GM21526 (cell line): ENCODE results near the gene EPG5.
A peak's percentile ranks its signal among the peaks of the same experiment; 100 is the strongest.

Experiments used
- ATAC-seq: cut with Tn5 transposase; IDR thresholded peaks from one replicate; pipeline ENCODE4 v1.9.1; 2021; ENCODE audit warnings: moderate library complexity; ENCODE audit not compliant: unreplicated experiment, low FRiP score

The EPG5 gene

DNA sequence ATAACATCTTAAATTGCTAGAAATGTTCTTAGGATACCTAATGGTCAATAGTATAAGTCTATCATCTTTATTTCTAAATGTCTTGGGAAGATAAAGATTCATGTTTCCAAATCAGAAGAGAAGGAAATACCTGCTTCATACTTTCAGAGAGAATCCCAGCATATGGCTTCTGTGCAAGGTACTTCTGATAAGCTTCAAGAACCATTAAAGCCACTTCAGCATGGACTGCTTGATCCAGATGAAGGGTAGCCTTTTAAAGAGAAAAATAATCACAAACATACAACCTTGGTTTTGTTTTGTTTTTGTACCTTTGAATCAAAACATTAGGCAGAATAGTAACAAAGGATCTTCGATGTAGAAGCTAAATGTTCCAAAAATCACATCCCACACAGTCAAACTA, 44.0 kb downstream of the EPG5 start:
- ATAC-seq = no peak

DNA sequence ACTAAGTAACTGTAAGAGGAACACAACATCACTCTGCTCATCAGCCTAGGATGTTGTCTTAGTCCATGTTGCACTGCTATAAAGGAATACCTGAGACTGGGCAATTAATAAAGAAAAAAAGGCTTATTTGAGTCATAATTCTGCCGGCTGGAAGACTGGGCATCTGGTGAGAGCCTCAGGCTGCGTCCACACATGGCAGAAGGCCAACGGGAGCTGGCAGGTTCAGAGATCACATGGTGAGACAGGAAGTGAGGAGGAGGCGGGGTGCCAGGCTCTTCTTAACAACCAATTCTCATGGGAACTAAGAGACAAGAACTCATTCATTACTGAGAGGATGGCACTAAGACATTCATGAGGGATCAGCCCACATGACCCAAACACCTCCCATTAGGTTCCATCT, 46.8 kb downstream of the EPG5 start:
- no peak for ATAC-seq

DNA sequence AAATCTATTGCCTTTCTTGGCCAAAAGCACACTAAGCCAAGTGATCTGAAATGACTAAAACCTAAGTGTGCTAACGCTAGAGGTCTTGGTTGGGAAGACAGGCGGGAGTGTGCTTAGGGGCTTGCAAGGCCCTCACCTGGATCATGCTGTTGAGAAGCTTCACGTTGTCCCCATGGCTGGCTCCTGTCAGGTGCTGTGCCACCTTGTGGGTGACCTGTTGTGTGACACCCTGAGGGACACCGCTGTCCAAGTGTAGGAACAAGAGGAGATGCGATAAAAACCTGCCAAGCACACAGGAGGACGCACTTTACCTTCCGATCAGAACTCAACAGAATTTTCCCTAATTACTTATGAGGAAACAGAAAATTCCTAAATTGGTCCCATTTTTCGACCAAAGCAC, 50.8 kb downstream of the EPG5 start:
- no peak for ATAC-seq

DNA sequence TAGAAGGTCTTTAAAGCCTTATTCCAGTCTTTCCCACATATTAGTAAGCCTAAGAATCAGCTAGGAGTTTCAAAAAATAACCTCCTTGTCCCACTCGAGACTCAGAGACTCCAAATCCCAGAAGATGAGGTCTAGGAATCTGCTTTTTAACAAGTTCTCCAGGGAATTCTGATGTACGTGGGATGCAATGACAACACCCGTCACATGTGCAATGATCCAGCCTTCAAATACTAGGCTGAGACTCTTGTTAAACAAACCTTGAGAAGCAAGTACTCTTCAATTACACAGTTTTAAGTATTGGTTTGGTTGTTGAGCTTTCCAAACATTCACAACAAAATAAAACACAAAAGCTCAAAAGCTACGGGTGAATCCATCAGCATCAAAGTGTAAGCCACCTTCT, 53.9 kb downstream of the EPG5 start:
- ATAC-seq = no peak

DNA sequence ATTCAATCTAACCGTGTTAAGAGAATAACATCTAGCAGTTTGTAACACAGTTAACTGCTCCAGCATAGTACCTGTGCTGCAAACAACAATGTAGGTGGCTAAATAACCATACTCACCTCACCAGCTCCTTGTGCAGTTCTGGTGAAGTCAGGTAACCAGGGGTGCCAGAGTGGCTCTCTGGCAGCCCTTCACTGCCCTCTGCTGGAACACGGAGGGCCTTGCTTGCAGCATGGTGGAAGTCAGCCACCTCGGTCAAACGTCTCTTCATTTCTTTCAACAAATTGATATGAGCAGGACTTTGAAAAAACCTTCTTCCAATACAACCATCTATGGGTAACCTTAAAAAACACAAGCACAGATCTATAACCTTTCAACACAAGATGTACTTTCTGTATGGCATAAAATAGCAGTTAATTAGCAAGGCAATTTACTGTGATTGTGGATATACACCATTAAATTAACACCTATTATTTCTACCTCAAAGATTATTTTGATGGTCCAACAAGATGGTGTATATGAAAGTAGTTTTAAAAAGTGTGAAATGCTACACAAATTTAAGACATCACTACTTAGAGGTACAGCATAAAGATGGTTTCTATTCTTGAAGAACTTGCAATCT, 56.6 kb downstream of the EPG5 start:
- ATAC-seq = peak; percentile 74

DNA sequence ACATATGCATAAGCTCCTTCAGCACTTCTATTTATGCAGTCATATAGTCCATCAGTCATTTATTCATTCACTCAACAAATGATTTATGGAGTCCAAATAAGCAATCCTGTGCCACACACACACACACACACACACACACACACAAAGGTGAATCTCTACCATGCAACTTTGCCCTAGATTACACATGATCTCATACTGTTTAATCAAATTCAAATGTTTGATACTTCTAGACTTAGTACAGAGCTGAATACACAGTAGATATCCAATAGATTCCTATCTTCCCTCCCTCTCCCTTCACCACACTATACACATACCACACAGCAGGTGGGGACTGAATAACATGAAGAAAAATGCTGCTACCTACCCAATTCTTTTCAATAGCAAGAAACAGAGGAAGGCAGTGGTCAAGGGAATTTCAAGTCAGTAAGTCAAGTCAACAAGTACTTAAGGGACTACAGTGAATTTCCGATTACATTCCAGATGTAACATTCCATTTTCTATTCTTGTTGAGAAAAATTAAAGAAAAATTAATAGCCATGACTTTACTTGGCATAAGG, 65.4 kb downstream of the EPG5 start:
- ATAC-seq = no peak

DNA sequence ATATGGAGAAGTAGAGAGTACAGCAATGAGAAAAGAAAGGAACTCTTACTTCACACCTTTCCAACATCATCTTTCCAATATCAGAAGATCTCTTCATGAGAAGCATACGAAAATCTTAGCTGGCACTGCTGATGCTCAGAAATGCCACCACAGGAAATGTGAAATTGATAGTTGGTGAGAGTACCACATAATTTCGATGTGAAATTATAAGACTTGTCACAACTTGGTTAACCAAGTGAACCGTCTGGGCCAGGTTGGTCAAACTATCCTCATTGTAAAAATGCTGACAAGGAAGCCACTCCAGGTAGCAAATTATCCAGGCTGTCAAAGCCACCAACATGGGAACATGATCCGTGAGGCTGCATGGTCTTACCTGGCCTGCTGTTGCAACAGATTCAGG, 66.5 kb downstream of the EPG5 start:
- ATAC-seq = no peak

DNA sequence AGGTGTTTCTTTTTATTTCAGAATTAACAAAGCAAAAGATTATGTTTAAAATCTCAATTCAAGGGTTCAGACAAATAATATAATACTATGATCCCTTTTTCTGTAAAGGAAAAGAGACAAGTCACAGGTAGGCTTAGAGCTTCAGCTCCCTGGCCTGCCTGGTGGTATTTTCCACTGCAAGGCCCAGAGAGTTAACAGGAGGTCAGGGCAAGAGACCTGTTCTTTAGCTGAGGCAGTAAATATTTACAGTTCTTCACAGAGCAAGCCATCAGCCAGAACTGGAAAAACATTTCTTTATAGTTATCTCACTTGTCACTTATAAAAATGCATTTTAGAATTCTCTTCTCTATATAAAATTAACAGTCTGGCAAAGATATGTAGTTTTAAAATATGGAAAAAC, 70.1 kb downstream of the EPG5 start:
- no peak for ATAC-seq

DNA sequence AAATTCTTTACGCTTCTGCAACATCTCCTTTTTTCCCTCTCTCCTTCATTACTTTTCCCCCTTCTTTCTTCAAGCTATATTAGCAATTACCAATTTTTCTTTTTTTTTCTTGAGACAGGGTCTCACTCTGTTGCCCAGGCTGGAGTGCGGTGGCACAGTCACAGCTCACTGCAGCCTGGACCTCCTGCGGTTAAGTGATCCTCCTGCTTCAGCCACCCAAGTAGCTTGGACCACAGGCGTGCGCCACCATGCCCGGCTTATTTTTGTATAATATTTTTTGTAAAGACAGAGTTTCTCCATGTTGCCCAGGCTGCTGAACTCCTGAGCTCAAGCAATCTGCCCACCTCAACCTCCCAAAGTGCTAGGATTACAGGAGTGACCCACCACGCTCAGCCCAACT, 70.7 kb downstream of the EPG5 start:
- no peak for ATAC-seq

DNA sequence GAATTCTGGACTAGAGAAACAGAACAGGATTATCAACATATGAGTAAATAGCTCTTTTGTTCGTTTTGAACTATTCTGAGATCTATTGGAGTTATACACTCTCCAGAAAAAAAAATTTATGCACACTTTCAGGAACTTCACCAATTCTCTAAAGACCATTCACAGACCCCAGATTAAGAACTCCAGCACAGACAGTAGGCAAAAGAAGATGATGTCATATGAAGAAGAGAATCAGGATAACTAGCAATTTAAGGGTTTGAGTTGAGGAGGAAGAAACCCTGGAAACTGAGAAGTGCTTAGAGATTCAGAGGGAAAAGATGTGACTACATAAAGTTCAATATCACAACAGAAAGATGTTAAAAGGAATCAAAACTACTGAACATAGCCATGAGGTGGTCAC, 71.8 kb downstream of the EPG5 start:
- no peak for ATAC-seq

DNA sequence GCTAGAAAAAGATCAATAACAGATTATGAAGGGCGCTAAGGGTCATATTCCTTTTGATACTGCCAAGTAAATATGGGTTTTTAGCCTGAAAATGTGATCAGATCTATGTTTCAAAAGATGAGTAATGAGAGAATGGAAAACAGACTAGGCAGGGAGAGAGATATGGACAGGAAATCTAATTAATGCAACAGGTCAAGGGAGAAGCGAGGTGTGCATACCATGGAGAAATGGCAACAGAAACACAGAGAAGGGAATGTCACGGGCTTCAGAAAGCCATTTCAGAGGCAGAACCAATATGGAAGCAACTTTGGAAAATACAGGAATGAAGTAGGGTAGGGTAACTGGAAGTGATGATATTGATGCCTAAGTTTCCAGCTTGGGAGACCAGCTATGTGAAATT, 72.3 kb downstream of the EPG5 start:
- no peak for ATAC-seq

DNA sequence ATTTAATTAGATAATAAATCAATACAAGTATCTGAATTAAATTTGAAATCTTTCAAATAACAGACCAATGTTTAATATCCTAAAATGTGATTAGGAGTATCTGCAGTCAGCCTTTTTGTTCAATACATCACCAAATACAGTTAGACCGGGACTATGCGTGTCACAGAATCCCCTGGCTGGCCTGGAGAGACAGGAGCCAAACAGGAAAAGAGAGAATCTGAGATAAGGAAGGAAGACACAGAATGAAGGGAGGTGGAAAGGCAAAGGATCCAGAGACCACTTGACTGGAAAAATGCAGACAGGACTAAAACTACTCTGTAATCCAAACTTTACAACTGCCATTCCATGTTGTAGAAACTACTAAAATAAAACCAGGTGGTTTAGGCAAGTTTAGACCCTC, 75.3 kb downstream of the EPG5 start:
- no peak for ATAC-seq

DNA sequence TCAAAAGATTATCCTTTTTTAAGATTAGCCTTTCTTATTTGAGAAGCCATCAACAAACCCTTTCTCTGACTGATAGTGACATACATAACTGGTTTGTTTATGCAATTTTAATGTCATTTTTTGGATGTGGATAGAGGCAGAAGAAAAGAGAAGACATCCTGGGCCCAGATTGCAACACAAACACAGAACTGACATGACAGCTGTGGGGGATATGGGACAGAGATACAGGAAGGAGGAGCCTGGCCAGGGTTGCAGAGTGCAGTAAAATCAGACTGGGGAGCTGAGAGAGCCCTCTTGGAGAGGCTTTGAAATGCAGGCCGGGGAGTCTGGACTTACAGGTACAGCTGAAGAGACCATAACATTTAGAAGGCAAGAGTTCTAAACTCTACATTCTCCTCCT, 76.5 kb downstream of the EPG5 start:
- ATAC-seq = no peak

DNA sequence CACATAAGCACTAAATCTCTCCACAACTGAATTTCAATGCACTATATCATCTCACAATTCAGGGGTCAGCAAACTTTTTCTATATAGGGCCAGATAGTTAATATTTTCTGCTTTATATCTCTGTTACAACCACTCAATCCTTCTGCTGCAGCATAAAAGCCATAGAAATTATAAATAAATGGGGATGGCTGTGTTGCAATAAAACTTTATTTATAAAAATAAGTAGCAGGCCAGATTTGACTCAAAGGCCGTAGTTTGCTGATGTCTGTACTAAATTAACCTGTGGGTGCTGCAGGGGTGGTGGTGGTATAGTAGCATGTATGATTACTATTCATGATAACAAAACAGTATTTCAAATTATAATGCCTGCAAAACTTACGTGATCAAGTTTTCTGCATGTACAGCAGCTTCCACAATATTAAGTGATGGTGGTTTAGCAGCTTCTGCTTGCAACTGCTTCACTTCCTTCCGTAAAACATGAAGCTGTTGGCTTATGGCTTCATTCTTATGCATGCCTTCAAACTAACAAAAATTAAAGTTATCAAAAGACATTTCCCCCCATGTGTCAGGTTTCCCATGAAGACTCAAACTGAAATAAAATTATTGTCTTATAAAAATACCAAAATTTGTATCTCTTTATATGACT, 77.6 kb downstream of the EPG5 start:
- ATAC-seq = no peak

DNA sequence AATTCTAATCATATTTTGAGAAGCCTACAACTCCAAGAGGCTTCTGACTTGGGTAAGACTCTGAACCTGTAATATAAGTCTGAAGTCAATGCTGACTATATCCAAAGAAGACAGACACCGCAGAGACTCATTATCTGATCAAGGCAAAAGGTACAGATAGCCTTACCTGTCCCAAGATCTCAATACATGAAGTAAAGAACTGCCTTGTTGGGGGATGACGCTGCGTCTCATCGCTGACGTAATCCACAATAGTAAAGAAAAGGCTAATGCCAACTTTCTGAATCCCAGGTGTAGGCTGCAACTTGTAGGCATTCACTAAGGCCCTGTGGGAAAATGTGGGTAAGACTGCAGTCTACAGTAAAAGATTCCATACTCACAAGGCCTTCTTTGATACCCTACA, 79.5 kb downstream of the EPG5 start:
- no peak for ATAC-seq

DNA sequence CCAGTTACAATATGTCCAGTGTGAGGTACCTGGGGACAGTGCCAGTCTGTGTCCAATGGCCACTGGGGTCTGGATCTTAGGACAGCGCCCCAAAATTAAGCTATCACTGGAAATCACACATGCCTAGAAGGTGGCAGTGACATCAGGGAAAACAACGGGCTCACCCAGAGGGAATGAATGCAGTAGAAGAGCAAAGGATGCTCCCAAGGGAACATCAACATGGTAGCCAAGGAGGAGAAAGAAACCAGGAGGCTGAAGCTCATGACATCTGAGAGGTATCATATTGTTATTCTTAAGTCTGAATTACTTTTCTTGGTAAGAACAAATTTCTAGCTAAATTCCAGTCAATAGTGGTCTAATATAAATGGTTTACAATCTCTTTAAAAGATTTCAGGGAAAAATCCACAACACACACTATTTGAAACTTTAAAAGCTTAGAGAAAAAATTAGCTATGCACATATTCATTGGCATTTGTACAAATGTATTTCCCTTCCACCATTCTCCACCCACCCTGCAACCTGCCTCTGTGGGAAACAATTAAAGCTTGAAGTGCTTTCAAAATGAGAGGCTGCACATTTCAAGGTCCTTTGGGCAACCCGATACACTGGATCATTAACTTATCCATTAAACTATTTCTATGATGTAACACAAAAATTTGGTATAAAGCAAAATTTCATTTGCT, 86.1 kb downstream of the EPG5 start:
- no peak for ATAC-seq

DNA sequence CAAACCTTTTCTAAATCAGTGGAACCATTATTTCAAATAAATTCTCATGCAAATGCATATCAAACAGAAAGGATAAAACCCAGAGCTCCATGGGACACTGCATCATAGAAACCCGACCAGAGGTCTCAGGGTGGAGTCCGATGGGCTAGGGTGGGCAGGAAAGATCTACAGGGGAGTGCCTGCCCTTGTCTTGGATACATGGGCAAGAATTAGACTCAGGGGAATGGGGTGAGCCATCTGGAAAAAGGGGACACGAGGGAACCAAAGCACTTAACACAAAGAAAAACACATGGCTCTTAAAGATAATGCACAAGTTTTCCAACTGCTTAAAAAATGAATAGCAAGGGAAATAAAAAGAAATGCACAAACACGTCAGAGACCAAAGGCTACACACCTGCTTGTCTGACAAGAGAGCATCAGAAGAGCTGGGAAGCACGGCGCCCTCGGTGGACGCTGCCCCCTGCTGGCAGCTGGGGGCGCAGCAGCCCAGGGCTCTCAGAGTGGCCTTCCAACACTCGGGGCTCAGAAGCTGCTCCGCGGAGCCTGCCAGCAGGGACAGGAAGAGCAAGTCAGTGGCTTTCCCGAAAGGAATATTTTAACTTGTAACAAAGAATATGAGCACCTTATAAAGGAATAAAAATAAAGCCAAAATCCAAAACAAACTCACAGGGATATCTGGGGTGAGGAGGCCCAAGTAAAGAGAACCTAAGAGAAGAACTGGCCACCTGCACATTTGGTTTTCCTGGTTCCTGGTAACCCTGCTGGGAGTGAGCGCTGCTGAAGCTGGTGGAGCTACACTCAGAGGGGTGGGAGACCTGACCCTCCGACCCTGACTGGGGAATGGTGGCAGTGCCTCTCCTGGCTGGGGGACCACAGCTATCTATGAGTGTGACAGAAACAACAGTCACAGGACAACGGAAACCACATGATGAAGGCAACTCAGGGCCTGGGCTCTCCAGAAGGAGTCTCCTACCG, 87.2 kb downstream of the EPG5 start:
- no peak for ATAC-seq

DNA sequence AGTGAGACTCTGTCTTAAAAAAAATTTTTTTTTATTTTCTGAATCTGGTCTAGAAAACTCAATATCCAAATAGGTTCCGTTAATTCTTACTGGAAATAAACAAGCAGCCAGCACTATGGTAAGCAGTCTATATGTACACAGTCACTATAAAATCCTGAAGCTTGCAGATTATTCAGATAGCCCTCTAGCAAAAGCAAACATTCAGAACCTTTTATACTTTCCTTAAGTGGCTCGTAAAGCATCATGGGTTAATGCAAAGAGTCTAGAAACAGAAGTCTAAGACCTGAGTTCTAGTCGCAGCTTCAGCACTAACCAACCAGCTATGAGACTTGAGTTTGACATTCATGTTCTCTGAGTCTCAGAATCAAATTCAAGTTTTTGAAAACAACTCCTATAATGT, 89.7 kb downstream of the EPG5 start:
- no peak for ATAC-seq

DNA sequence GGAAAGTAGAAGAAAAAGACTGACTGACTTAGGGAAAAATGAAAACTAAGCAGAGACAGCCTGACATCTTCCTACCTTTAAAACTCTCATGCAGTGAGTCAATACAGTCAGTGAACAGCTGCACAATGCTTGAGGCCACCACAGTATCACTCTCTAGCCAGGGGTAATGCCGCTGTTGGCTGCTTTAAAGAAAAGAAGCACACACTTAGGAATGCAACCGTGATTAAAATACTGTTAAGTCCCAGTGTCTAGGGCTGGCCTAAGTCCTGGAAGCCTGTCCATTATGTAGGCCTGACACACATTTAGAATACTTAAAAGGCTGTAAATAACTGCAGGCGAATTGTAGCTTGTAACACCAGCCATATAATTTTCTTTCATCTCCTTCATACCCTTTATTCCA, 91.0 kb downstream of the EPG5 start:
- no peak for ATAC-seq

DNA sequence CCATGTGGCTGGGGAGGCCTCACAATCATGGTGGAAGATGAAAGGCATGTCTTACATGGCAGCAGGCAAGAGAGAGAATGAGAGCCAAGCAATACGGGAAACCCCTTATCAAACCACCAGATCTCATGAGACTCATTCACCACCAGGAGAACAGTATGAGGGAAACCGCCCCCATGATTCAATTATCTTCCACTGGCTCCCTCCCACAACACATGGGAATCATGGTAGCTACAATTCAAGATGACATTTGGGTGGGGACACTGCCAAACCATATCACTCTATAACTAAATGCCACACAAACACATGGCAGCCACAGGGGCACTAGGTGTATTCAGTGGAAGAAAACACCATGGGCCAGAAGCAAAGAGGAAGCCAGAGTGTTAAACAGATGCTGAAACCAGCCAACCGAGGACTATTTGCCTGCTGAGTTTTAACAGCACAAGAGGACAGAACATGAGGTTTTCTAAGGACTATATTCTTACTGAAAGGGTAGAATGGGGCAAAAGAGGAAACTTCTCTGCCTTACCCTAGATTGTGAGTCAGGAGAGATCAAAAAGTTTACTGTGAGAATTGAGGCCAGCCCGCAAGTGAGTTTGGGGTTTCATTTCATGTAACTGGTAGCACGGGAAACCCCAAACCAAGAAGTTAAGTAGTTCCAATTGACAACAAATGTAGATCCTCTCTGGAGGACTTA, 92.5 kb downstream of the EPG5 start:
- peak; percentile 91 for ATAC-seq
